ENCODE data around the gene CBLN1. TPM values are rescaled to one million over a fixed set of nuclear protein-coding genes. Genes with fewer than 3 reads are reported as not detected.
"Not testable (repeated sequence)": the region's sequence is repeated elsewhere in the genome, so short reads cannot be mapped to it uniquely, and the experiment has no call there.

The CBLN1 gene
- total RNA-seq, 1 donor from 2014 or later: 11.3 TPM

GRCh38 chr16:49260956-49261530, 20.6 kb downstream of the CBLN1 start:
- no peaks in the 10 kb centered on the region for H3K9me3 Mint-ChIP-seq
- peaks cover 37% of the 10 kb centered on the region for H3K27me3 Mint-ChIP-seq
- no peak for DNase-seq (ENCODE audit: extremely low spot score, unreplicated experiment)
- no peak overlapping the region for H3K27ac Mint-ChIP-seq
- H3K4me3 Mint-ChIP-seq: no peak overlapping the region
- no peaks in the 10 kb centered on the region for H3K36me3 Mint-ChIP-seq
- no peak for TF ChIP-seq CTCF (conservative IDR thresholded peaks at IDR 0.05)
- no peaks in the 10 kb centered on the region for H3K4me1 Mint-ChIP-seq (ENCODE audit: unreplicated experiment)

GRCh38 chr16:49260253-49260652, 21.4 kb downstream of the CBLN1 start:
- Mint-ChIP-seq H3K4me1 (ENCODE audit: unreplicated experiment) (no peaks in the 10 kb centered on the region), H3K27ac (no peak overlapping the region), H3K36me3 (no peaks in the 10 kb centered on the region), H3K4me3 (no peak overlapping the region), H3K9me3 (no peaks in the 10 kb centered on the region), H3K27me3 (peaks cover 32% of the 10 kb centered on the region)
- DNase-seq (ENCODE audit: extremely low spot score, unreplicated experiment): no peak
- TF ChIP-seq CTCF (conservative IDR thresholded peaks at IDR 0.05): no peak

- Mint-ChIP-seq H3K4me1 (ENCODE audit: unreplicated experiment) (no peaks in the 10 kb centered on the region), H3K36me3 (no peaks in the 10 kb centered on the region), H3K27me3 (peaks cover 32% of the 10 kb centered on the region), H3K27ac (no peak overlapping the region), H3K9me3 (no peaks in the 10 kb centered on the region), H3K4me3 (no peak overlapping the region)
- TF ChIP-seq CTCF (conservative IDR thresholded peaks at IDR 0.05): no peak
- no peak for DNase-seq (ENCODE audit: extremely low spot score, unreplicated experiment)
These were observed 22.3 kb downstream of the CBLN1 start for GRCh38 chr16:49259330-49259729.

GRCh38 chr16:49250689-49251088, 30.9 kb downstream of the CBLN1 start:
- Mint-ChIP-seq H3K4me3 (no peak overlapping the region), H3K36me3 (no peaks in the 10 kb centered on the region), H3K4me1 (ENCODE audit: unreplicated experiment) (no peaks in the 10 kb centered on the region), H3K27me3 (peaks cover 26% of the 10 kb centered on the region), H3K9me3 (no peaks in the 10 kb centered on the region), H3K27ac (no peak overlapping the region)
- no peak for DNase-seq (ENCODE audit: extremely low spot score, unreplicated experiment)
- no peak for TF ChIP-seq CTCF (conservative IDR thresholded peaks at IDR 0.05)

DNA sequence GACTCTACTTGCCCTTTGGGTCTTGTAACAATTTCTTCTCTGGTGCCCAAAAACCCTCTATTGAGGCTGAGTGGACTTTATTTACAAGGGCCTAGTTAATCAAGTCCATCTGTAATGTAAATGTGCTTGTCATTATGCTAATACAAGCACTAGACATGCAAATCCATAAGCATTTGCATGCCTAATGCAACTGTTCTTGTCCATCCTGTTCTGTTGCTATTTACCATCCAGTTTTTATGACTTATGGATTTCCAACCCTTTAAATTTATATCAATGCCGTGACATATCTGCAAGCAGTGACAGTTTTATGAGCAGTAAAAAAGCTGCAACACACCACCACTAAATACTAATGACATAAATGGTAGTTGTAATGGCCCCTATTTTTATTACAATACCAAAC, 33.4 kb downstream of the CBLN1 start:
- H3K27me3 Mint-ChIP-seq: peaks cover 26% of the 10 kb centered on the region
- no peak overlapping the region for H3K4me3 Mint-ChIP-seq
- no peak for TF ChIP-seq CTCF (conservative IDR thresholded peaks at IDR 0.05)
- no peak overlapping the region for H3K27ac Mint-ChIP-seq
- DNase-seq (ENCODE audit: extremely low spot score, unreplicated experiment): no peak
- H3K36me3 Mint-ChIP-seq: no peaks in the 10 kb centered on the region
- H3K4me1 Mint-ChIP-seq (ENCODE audit: unreplicated experiment): no peaks in the 10 kb centered on the region
- no peaks in the 10 kb centered on the region for H3K9me3 Mint-ChIP-seq

DNA sequence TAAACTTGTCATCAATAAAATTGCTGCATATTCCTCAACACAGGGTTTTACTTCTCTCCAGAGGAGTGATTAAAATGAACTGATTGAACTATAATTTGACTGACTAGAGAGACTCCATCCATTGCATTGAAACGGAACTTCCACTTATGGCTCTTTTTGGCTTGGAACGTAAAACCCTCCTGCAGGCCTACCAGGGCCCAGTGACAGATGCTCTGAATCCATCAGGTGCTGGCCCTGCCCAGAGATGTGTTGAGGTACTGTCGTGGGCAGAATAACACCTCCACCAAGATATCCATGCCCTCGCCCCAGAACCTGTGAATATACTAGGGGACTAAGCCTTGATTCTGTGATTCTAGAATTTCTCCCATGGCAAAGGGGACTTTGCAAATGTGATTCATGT, 45.4 kb downstream of the CBLN1 start:
- H3K36me3 Mint-ChIP-seq: no peaks in the 10 kb centered on the region
- H3K27me3 Mint-ChIP-seq: peaks cover 9% of the 10 kb centered on the region
- no peak for DNase-seq (ENCODE audit: extremely low spot score, unreplicated experiment)
- TF ChIP-seq CTCF (conservative IDR thresholded peaks at IDR 0.05): no peak
- no peak overlapping the region for H3K27ac Mint-ChIP-seq
- H3K4me3 Mint-ChIP-seq: no peak overlapping the region
- H3K9me3 Mint-ChIP-seq: no peaks in the 10 kb centered on the region
- H3K4me1 Mint-ChIP-seq (ENCODE audit: unreplicated experiment): no peaks in the 10 kb centered on the region

DNA sequence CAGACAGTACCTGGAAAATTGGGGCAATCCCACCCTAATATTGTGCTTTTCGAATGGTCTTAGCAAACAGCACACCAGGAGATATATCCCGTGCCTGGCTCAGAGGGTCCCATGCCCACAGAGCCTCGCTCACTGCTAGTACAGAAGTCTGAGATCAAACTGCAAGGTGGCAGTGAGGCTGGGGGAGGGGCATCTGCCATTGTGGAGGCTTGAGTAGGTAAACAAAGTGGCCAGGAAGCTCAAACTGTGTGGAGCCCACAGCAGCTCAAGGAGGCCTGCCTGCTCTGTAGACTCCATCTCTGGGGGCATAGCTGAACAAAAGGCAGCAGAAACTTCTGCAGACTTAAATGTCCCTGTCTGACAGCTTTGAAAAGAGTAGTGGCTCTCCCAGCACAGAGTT, 53.3 kb downstream of the CBLN1 start:
- not testable (repeated sequence) for H3K9me3 Mint-ChIP-seq; H3K36me3 Mint-ChIP-seq; H3K4me3 Mint-ChIP-seq; H3K4me1 Mint-ChIP-seq (ENCODE audit: unreplicated experiment); DNase-seq (ENCODE audit: extremely low spot score, unreplicated experiment); H3K27ac Mint-ChIP-seq
- peaks cover 17% of the 10 kb centered on the region for H3K27me3 Mint-ChIP-seq

All from type B pancreatic cell (in vitro differentiated cells).